Skeletal muscle tissue (tissue), 2 donors: ENCODE data around the gene KLB. TPM values are rescaled to one million over a fixed set of nuclear protein-coding genes. Genes with fewer than 3 reads are reported as not detected.

Experiments used
- small RNA-seq: library from RNA; depleted of rRNA; stranded (forward); fragments of <200 nt; gene quantifications from one replicate; pipeline ENCODE3, GENCODE V24; 2014
- total RNA-seq: library from RNA; depleted of rRNA; stranded (reverse); fragments of >200 nt; gene quantifications from one replicate; pipeline ENCODE4 v1.2.3, GENCODE V29; 2014

KLB gene
- total RNA-seq, 1 donor from 2014 or later = 1.0 TPM

Small RNA genes within 50 kb of the gene (small RNA-seq; reads per million reads assigned to genes)
- gene MIR5591 (not detected), gene RF00019 (not detected), gene RNU6-887P (not detected)

Other genes with a start within 250 kb of the KLB start
- gene WDR19, start 224.4 kb upstream of the KLB start, total RNA-seq = 17.2 TPM
- 47.5 TPM for gene RFC1, start 40.6 kb upstream of the KLB start, total RNA-seq
- 5,741 TPM for gene RPL9, start 52.0 kb downstream of the KLB start, total RNA-seq
- gene LIAS, start 52.1 kb downstream of the KLB start, total RNA-seq = 18.8 TPM
- 30.8 TPM for gene UGDH, start 120.5 kb downstream of the KLB start, total RNA-seq
- gene SMIM14, start 231.9 kb downstream of the KLB start, total RNA-seq = 15.7 TPM